ENCODE measurements around the gene ITPR1.

ITPR1 gene

DNA sequence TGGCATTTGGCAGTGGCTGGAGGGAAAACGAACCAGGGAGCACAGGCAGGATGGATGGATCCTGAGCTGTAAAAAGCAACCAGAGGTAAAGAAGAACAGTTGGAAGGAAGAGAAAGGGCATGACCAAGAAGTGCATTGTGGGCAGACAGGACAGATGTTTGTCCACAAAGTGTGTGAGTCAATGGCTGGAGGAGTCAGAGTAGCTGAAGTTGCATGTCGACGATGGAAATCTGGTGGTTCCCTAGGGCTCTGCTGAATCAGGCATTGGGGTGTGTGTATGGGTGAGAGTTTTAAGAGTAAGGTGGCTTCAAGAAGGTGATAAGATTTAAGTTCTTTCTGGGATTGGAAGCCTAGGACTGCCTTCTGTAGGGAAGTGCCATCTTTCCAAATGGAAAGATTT is 272.1 kb downstream of the ITPR1 start:
- no peak for DNase-seq

DNA sequence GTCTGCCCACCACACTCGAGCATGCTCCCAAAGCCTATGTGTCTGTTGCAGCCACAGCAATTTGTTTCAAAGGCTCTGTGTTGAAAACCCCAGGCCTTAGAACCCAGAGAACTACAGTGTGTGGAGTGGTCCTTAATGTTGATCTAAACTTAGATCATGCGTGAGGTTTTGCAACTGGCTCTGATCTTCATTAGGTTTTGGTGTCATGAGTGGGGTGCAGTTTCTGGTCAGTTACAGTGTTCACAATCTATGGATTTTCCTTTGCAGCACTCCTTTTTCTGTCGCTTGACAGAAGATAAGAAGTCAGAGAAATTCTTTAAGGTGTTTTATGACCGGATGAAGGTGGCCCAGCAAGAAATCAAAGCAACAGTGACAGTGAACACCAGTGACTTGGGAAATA is 273.1 kb downstream of the ITPR1 start:
- no peak for DNase-seq

DNA sequence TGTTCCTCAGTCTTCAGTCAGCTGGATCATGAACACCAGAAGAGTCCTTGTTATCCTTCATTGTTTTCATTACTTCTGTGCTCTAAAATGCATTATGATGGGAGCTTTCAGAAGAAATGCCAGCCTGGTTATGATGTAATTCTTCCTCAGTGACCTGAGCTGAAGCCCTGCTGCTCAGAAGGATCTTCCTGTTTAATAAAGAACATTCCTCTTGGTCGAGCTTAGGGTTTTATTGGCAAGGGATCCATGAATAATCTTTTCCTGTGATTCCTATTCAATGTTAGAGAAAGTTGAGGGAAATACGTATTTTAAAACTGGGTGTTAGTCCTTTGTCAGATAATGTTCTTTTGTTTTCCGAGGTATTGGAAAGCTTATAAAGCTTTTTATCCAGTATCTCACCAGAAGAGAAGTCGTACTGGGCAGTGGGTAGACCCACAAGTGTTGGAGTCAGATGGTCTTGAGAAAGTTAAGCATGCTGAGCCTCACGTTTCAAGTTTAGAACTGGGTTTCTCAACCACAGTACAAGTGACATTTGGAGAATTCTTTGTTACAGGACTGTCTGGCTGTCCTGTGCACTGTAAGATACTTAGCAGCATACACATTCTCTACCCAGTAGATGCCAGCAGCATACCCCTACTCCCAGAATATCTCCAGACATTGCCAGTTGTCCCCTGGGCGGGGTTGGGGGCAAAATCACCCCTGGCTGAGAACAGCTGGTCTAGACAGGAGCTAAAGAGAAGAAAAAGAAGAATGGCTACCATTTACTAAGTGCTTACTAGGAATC is 273.8 kb downstream of the ITPR1 start:
- DNase-seq, result no peak

DNA sequence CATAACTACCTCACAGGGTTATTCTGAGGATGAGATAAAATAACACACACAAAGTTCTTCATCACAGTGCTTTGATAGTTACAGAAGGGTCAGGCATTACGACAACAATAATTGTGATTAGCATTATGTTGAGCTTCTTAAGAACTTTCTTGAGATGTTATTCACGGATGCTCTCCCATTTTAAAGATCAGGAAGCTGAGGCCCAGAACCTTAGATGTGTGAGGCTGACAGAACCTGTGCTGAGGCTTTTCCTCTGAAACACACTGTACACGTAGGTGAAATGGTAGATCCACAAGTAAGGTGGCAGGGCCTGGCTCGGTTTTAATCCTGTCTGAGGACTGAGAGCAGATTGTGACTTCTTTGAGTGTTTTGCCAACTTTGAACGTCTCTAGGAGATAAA is 274.9 kb downstream of the ITPR1 start:
- DNase-seq, result no peak

DNA sequence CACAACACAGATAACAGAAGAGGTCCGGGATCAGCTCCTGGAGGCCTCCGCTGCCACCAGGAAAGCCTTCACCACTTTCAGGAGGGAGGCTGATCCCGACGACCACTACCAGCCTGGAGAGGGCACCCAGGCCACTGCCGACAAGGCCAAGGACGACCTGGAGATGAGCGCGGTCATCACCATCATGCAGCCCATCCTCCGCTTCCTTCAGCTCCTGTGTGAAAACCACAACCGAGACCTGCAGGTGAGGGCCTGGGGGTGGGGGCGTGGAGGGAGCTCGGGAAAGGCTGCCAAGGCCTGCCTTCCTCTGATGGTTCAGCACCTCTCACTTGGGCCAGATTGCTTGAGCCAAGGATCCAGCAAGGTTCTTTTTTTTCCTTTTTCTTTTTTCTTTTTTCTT is 275.4 kb downstream of the ITPR1 start:
- DNase-seq, result no peak

DNA sequence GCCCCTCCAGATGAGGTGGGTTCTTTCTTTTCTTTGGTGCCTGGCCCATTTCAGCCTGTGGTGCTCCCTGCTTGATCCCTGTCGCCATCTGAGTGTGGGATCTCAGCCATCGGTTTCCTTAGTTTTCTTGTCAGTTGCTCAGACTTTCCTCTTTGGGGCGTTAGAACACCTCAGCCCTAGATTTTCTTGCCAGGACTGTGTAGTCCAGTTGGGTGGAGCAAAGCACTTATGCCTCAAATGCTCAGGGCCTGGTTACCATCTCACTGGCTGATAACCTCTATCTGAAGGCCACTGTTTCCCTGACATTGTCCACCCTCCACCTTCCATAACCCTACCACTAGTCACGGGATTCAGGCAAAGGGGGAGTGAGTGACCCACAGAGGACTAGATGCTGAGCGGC is 277.4 kb downstream of the ITPR1 start:
- no peak for DNase-seq

DNA sequence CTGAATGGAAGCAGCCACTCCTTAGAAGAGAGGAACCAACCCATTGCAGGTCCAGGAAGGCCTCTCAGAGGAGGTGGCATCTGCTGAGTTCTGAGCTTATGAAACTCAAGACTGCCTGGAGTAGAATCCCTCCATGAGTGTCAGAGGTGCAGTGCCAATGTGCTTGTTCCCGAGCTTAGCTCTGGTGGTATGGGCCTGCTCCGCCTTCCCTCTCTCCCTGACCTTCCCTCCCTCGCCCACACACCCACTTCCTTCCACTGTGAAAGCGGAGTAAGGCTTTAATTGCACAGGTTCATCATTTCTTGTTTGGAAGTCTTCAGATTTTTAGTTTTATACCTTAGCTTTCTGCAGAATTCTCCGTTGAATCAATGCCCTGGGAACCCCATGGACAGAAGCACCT is 278.1 kb downstream of the ITPR1 start:
- no peak for DNase-seq

DNA sequence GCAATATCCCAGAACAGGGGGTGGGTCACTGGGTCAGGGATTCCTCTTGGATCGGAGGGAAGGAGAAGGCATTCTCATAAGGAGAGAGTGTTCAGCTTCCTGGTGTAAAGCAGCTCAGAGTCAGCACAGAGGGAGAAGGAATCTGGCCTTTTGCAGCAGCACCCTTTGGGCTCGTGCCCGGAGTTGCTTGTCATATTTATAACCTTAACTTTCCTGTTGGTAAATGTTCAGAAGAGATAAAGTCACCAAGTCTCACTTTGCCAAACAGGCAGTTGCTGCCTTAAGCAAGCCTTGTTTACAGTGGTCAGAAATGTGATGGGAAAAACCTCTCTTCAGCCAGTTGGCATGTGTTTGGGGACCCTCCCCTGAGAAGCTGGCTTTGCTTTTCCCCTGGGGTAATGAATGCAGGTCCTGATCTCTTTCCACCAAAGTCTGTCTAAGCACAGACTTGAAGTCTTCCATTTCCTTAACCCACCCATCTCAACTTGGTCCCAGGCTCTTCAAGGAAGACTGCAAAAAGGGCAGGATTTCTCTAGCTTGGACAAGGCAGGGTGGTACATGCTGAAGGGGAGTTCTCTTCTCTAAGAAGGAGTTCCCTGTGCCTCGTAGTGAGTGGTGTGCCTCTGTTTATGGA is 279.1 kb downstream of the ITPR1 start:
- peak; percentile 52 for DNase-seq

DNA sequence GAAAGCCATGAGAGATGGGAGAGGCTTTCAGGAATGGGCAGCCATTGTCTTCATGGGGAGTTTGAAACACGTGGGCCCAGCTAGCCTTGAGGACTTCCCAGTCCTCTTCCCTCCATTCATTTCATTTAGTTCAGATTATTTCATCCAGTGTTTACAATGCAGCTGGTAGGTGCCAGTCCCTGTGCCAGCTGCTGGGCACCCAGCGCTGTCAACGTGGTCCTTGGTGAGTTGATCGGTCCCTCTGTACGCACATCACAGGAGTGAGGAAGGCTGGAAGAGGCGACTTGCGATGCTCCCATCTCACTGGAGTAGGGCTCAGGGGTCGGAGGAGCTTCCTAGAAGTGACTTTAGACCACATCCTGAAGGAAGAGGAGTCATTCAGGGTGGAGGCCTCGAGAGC is 279.7 kb downstream of the ITPR1 start:
- no peak for DNase-seq

DNA sequence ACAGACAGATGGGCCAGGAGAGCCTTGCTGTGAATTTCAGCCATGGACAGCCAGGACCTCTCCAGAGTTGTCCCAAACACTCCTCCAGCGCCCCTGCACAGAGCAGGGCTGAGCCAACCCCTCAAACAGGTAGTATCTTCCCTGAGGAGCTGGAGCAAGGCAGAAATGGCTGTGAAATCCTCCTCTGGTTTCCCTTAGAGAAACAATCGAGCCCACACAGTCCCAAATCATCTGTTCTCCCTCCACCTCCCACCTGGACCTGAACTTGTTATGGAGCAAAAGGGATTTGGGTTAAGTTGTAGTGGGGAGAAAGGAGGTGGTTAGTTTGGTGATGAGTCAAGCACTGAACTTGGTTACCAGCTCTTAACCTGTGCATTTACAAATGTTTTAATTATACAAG is 280.4 kb downstream of the ITPR1 start:
- no peak for DNase-seq

DNA sequence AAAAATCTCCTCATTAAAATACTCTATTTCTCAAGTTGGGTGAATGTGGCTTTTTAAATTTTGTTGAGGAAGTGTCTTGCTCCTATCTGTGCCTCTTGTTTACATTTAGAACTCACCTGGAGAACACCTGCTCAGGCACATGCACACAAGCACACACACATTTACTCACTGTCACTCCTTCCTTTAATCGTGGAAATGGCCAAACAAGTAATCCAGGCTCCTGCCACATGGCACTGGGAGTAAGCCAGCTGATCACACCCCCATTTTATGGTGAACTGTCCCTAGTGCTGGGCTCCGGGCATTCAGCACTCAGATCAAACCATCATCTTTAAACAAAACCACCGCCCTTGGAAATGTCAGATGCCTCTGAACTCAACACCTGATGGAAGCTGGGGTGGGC is 281.4 kb downstream of the ITPR1 start:
- DNase-seq, result no peak

DNA sequence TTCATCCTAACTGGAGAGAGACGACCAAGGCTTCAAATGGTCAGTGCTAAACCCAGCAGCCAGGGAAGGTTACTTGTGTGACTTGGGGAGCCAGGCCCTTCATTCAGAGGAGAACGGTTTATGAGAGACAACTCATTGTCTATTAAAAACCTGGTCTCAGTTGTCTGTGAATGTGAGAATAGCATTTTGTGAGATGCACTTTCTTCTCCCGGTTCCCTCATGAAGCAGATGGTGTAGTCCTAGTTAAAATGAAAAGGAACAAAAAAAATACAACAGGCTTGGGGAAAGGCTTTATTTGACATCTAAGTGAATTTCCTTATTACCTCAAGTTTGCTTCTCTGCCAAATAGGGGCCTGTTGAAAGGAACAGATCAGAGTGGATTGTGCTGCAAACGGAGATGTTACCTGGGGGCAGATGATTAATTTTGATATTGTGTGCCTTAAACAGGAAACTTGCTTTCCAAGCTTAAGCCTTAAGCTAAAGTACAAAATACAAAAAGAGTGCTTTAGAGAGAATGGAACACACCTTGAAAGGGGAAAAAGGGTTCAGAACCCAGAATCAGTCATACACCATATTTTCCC is 283.3 kb downstream of the ITPR1 start:
- no peak for DNase-seq

DNA sequence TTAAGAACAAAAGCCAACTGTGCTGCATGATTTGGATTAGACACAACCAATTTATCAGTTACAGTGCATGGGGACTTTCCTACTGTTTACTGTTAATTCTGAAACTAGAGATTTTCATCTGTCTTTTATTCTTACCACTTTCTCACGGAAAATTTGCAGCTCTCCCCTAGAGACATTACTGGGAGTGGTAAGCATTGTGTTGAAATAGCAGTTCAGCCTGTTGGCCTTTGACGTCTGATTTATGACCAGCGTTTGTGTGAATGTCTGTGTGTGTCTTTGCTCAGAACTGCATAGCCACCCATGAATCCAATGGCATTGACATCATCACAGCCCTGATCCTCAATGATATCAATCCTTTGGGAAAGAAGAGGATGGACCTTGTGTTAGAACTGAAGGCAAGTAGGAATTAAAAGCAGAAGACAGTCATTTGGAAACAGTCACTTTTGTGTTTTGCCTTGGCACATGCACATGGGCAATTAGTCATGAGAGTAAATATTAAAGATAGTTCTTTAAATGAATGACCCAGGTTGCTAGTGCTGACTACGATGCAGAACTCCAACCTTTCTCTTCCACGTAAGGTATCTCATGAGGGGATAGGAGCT is 283.9 kb downstream of the ITPR1 start:
- DNase-seq, result no peak

DNA sequence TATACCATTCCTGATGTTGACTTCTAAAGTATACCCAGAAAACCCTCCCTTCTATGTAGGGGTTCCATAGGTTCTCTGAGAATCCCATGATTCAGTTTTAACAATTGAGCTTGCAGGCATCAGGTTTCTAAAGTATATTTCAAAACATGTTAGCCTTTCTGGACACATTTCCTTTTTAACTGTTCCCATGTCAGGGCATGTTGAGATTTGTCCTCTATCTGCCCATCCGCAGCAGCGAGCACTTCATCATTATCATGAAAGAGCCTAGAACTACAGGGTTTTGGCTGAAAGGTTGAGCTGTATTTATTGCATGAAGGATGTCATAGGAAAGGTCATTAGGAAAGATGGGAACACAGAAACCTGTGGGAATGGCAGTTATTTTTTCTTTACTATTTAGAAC is 285.0 kb downstream of the ITPR1 start:
- no peak for DNase-seq

DNA sequence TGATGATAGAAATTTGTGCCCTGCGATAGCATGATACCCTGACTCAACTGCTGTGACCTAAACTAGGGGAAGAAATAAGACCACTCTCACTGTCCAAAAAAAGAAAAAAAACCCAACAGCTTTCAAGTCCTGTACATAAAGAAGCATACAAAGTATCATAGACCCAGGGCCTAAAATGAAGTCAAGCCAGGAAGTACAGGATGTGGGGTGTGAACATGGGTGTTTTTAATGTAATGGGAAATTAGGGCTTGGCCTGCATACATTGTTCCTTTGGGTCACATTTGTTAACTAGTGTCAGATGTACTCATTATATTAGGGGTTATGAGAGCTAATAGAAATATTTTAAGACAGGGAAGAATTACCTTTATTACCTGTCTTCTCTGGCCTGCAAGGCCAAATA is 285.6 kb downstream of the ITPR1 start:
- no peak for DNase-seq

DNA sequence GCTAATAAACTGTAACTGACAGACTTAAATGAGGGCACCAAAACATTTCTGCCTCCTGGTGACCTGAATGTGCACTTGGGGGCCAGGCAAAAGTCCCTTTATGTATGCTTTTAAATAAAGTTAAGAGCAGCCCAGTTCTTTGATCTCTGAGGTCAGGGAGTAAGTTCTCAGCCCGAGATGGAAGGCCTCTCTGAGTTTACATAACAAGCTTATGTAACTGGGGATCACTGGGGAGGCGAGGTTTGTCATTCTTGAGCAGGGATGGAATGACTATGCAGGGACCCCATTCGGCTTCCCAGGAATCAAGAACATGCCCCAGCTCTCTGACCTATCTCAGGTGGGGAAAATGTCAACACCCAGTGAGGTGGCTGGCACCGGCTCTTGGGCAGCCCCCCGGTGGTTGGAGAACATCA is 287.4 kb downstream of the ITPR1 start:
- DNase-seq, result no peak

DNA sequence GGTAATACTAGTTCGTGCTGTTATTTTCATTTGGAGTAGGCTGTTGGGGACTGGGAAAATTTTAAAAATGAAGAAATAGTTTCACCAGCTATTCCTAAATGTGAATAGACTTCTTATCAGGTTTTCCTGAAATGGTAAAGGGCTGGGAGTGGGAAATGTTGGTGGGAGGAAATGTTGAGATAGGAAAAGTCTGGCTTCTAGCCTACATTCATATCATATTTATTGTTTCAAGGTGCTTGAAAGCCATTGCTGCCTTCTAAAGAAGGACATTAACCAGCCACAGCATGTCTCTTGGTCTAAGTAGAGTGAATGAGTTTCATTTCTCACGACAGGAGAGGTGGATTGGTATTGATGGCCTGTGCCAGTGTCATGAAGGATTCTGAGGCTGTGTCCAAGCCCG is 288.9 kb downstream of the ITPR1 start:
- DNase-seq, result no peak

DNA sequence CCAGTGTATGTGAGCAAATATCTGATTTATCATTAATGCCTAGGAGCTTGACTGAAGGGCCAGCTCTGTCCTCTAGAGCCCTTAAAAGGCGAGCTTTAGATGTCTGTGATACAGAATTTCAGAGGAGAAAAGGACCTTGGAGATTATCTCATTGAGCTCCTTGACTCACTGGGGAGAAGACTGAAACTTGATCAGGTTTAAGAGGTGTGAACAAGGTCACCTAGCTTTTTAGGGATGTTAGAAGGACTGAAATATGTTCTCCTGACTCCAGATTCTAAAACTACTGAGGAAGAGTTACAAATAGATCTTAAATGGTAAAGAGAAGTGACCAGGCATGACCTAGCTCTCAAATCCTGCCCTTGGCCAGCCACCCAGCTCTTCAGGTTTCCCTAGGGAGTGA is 292.4 kb downstream of the ITPR1 start:
- no peak for DNase-seq

DNA sequence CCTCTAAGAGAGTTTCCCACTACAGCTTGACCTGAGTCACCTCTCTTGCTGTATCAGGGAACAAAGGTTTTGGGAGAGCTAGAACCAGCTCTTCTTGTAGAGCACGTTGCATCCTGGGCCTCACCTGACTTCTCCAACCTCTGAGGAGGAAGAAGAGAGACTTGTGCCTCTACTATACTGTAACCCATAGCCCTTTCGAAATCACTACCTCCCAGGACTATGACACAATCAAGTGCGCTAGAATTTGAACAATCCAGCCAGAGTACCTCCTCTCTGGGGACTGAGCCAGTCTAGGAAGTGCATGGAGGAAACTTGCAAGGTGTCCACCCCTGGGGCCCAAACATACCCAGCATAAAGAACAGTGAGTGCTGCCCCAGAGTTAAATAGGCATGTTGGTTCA is 293.3 kb downstream of the ITPR1 start:
- DNase-seq, result no peak

DNA sequence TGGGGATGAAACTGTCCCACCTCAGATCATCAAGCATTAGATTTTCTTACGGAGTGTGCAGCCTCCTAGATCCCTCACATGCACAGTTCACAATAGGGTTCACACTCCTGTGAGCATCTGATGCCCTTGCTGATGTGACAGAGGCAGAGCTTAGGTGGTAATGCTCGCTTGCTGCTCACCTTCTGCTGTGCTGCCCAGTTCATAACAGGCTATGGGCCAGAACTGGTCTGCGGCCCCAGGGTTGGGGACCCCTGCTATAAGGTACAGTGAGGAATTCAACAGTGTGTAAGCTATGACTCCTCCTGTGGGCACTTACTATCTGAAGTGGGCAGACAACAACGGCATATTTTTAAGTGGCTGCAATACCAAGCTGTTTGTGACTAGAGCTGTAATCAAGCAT is 298.2 kb downstream of the ITPR1 start:
- no peak for DNase-seq

DNA sequence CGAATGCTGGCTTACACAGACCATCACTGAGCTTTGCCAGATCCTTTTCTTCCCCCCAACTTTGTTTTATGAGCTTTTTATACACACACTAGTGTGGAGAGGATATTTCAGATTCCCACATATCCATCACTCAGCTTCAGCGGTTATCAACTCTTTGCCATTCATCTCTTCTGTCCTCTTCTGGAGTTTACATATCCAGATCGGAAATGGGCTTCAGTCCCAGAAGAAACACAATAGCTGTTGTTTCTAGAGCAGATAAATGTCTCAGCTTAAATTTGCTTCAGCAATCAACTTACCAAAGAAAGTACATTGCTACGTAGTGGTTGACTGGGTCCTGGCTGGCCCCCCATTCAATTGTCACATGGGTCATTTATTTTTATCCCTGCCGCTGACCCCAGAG is 300.2 kb downstream of the ITPR1 start:
- DNase-seq, result no peak

DNA sequence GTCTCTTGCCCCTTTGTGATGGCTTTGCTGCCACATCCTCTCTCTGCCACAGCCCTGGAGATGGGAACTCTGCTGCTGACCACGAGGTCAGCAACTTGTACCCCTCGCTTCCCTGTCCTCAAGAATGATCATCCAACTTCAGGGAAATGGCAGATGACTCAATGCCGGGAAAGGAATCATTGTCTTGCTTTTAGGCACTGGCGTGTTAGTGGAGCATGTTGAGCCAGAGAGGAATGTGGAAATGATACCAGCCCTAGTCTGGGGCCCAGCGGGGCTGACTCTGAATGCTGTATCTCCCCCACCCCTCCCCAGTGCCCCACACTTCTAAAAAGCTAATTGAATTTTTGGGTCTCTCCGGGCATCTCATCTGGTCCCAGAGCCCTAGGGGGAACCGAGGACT is 301.2 kb downstream of the ITPR1 start:
- DNase-seq, result no peak

DNA sequence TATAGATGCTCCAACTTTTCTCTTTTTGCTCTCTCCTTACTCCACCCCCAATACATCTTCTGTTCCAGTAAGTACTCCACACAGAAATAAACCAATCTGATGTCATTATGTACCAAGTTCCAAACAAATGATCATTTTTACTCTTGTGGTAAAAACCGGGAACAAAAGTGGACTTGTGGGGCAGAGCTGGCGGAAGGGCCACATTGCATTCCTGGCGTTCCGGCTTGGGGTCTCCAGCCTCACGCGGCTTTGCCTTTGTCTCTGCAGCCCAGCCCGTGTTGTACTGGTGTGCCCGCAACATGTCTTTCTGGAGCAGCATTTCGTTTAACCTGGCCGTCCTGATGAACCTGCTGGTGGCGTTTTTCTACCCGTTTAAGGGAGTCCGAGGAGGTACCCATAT is 301.6 kb downstream of the ITPR1 start:
- no peak for DNase-seq

DNA sequence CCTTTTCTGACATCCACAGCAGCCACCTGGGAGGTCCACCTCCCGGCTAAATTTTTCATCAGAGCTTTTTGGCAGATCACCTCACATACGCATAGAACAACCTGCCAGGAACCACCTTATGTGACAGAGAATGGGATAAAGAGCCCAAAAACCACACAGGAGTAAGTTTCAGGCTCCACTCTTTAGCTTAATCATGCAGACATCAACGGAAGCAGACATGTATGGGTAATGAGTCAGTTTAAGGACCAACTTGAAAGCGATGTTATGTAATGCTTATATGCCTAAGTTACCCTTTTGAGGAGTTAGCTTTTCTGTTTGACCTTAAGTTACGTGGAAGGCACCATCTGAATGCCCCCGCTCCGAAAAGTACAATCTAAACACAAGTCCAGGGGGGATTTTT is 302.8 kb downstream of the ITPR1 start:
- no peak for DNase-seq

Data from NCI-H226 (cell line).